BE2C (cell line): Measurements from ENCODE around the gene GPRC5C.

Experiments used
- DNase-seq: peaks from one replicate; pipeline ENCODE4 v3.0.0-alpha.2; 2020
- H3K27me3 ChIP-seq: fragments of 250-450 bp; sonication (Bioruptor Pico); 2 replicates; pipeline ENCODE4 v1.5.1; 2020; ENCODE audit warnings: mild to moderate bottlenecking
- H3K36me3 ChIP-seq: fragments of 250-450 bp; sonication (Bioruptor Pico); 2 replicates; pipeline ENCODE4 v1.5.1; 2020; ENCODE audit warnings: mild to moderate bottlenecking
- H3K4me1 ChIP-seq: fragments of 250-450 bp; sonication (Bioruptor Pico); 2 replicates; pipeline ENCODE4 v1.5.1; 2020
- H3K4me3 ChIP-seq: 2 replicates; pipeline ENCODE4 v1.5.1; 2011; ENCODE audit warnings: low read depth, low read length
- H3K9me3 ChIP-seq: fragments of 250-450 bp; sonication (Bioruptor Pico); 2 replicates; pipeline ENCODE4 v1.5.1; 2020
- TF ChIP-seq, protein P1 (sequence below): IDR thresholded peaks from 2 replicates; pipeline ENCODE4 v1.5.1; 2012; ENCODE audit warnings: mild to moderate bottlenecking, low read depth, low read length

Gene GPRC5C

DNA sequence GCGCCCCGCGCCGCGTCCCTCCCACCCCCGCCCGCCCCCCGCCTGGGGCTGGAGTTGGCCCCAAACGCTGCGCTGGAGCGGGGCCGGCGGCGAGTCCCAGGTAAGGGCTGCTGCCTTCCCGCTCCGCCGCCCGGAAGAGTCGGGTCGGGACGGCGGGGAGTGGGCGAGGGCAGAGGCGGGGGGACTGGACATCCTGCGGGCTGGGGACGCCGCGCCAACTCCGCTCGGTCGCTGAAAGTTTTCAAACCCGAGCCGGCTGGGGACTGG is 469 bp downstream of the GPRC5C start:
- no peaks in the 10 kb centered on the region for H3K36me3 ChIP-seq
- no peaks in the 10 kb centered on the region for H3K9me3 ChIP-seq
- TF ChIP-seq, protein P1, sequence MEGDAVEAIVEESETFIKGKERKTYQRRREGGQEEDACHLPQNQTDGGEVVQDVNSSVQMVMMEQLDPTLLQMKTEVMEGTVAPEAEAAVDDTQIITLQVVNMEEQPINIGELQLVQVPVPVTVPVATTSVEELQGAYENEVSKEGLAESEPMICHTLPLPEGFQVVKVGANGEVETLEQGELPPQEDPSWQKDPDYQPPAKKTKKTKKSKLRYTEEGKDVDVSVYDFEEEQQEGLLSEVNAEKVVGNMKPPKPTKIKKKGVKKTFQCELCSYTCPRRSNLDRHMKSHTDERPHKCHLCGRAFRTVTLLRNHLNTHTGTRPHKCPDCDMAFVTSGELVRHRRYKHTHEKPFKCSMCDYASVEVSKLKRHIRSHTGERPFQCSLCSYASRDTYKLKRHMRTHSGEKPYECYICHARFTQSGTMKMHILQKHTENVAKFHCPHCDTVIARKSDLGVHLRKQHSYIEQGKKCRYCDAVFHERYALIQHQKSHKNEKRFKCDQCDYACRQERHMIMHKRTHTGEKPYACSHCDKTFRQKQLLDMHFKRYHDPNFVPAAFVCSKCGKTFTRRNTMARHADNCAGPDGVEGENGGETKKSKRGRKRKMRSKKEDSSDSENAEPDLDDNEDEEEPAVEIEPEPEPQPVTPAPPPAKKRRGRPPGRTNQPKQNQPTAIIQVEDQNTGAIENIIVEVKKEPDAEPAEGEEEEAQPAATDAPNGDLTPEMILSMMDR: no peak
- no peak for DNase-seq
- H3K4me3 ChIP-seq: no peak overlapping the region
- H3K4me1 ChIP-seq: peaks cover 5% of the 10 kb centered on the region
- H3K27me3 ChIP-seq: peaks cover 47% of the 10 kb centered on the region

DNA sequence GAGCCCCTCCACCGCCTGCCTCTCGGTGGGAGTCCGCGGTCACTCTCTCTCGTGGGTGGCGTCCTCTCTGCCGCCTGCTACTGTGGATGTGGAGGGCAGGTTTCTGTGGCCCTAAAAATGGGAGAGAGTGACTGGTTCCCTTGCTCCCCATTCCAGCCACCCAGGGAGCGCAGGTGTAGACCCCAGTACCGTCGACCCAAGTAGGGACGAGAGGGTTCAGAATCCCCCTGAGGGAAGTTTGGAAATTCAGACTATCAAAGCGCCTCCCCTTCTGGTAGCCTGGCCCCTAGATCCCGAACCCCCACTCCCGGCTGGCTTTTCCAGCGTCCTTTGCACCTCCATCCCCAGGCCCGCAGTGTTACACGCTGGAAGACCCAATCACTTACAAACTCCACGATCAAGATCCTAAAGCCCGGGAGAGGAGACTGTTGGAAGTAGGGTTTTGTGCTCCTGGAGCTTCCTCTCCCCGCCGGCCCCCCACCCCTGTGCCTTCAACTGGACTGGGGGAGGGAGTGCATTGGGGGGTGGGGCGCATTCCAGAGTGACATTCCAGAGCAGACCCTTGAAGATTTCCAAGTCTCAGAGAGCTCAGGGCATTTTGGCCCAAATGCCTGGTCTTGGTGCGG is 991 bp downstream of the GPRC5C start:
- TF ChIP-seq, protein P1: no peak

DNA sequence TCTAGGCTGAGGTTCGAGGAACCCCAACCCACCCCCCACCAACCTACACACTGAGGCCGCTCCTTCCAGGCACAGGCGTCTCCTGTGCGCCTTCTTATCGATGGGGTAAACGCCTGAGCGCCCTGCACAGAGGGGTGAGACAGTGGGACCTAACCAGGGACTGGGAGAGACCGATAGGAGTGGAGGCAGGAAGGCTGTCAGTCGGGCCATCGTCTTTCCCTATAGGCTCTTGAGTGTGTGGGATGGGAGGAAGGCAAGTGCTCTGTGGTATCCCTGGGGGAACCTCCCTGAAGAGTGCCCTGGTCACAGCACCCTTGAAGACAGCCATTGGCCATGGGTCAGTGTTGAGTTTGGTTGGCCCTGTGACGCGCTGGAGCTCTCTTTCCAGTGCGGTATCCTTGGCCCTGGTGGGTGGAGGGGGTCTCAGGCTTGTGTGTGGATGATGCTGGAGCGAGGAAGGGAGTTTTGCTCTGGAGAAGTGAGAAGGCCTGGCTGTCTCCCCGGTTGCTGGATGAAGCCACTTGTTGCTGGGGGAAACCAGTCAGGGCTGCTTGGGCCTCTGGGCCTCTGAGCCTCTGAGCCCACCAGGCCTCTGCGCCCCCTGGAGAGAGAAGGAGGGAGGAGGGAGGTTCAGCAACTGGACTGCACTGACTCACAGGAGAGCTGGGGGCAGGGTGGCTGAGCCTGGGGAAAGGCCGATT is 1.7 kb downstream of the GPRC5C start:
- no peak for DNase-seq
- no peak overlapping the region for H3K4me3 ChIP-seq
- H3K27me3 ChIP-seq: peaks cover 47% of the 10 kb centered on the region
- H3K36me3 ChIP-seq: no peaks in the 10 kb centered on the region
- peaks cover 5% of the 10 kb centered on the region for H3K4me1 ChIP-seq
- TF ChIP-seq, protein P1: no peak
- H3K9me3 ChIP-seq: no peaks in the 10 kb centered on the region

More for the DNA sequence above, 991 bp downstream of the GPRC5C start:
- Histone ChIP-seq H3K4me1 (peaks cover 5% of the 10 kb centered on the region), H3K9me3 (no peaks in the 10 kb centered on the region), H3K27me3 (peaks cover 47% of the 10 kb centered on the region), H3K4me3 (no peak overlapping the region), H3K36me3 (no peaks in the 10 kb centered on the region)
- DNase-seq: no peak

DNA sequence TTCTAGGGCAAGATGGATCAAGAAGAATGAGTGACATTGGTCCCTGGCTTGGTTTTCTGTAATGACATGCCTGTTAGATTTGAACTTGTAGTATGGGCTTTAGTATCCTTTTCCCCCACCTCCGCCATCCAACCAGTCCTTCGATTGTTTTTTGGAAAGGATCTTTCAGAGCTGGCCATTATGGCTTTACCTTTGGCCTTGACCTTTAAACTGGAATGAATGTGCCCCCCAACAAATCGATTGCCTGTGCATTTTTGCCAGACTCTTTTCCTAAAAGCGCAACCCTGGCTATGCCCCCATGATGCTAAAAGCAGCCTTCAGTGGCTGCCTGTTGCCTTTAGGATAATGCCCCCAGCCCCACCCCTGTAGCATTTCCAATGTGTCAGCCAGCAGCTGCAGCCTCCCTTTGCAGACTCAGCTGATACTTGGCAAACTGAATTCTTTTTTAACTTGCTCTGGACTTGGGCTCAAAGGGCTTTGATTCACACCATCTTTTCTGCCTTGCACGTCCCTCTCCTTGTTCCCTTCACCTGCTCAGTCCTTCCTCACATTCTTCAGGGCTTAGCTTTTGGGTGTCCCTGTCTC is 4.0 kb downstream of the GPRC5C start:
- no peaks in the 10 kb centered on the region for H3K9me3 ChIP-seq
- no peak overlapping the region for H3K4me3 ChIP-seq
- H3K4me1 ChIP-seq: peaks cover 4% of the 10 kb centered on the region
- H3K27me3 ChIP-seq: peaks cover 35% of the 10 kb centered on the region
- no peaks in the 10 kb centered on the region for H3K36me3 ChIP-seq
- TF ChIP-seq, protein P1: no peak
- no peak for DNase-seq

DNA sequence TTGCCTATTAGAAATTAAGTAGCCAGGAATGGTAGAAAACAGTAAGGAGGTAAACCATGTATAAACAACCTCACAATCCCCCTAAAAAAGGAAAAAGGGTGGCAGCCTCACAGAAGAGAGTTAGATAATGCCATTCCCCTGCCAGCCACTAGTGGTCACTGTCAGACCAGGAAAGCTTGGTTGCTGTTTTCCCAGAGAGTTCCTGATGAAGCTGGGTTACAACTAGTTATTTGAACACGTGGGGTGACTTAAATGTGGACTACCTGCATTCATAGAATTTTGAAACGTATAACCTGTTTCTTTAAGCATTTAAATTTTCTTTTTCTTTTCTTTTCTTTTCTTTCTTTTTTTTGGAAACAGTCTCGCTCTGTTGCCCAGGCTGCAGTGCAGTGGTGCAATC is 5.8 kb downstream of the GPRC5C start:
- no peaks in the 10 kb centered on the region for H3K36me3 ChIP-seq
- DNase-seq: no peak
- H3K9me3 ChIP-seq: no peaks in the 10 kb centered on the region
- H3K4me3 ChIP-seq: no peak overlapping the region
- no peaks in the 10 kb centered on the region for H3K4me1 ChIP-seq
- peaks cover 18% of the 10 kb centered on the region for H3K27me3 ChIP-seq
- TF ChIP-seq, protein P1: peak; percentile 99
